BE2C (cell line): ENCODE data around the gene HUNK.

ENCODE experiments used
- DNase-seq: peaks from one replicate; pipeline ENCODE4 v3.0.0-alpha.2; 2020
- H3K27me3 ChIP-seq: fragments of 250-450 bp; sonication (Bioruptor Pico); 2 replicates; pipeline ENCODE4 v1.5.1; 2020; ENCODE audit warnings: mild to moderate bottlenecking
- H3K36me3 ChIP-seq: fragments of 250-450 bp; sonication (Bioruptor Pico); 2 replicates; pipeline ENCODE4 v1.5.1; 2020; ENCODE audit warnings: mild to moderate bottlenecking
- H3K4me1 ChIP-seq: fragments of 250-450 bp; sonication (Bioruptor Pico); 2 replicates; pipeline ENCODE4 v1.5.1; 2020
- H3K4me3 ChIP-seq: 2 replicates; pipeline ENCODE4 v1.5.1; 2011; ENCODE audit warnings: low read depth, low read length
- H3K9me3 ChIP-seq: fragments of 250-450 bp; sonication (Bioruptor Pico); 2 replicates; pipeline ENCODE4 v1.5.1; 2020
- TF ChIP-seq, protein P1 (sequence below): IDR thresholded peaks from 2 replicates; pipeline ENCODE4 v1.5.1; 2012; ENCODE audit warnings: mild to moderate bottlenecking, low read depth, low read length

Gene HUNK

DNA sequence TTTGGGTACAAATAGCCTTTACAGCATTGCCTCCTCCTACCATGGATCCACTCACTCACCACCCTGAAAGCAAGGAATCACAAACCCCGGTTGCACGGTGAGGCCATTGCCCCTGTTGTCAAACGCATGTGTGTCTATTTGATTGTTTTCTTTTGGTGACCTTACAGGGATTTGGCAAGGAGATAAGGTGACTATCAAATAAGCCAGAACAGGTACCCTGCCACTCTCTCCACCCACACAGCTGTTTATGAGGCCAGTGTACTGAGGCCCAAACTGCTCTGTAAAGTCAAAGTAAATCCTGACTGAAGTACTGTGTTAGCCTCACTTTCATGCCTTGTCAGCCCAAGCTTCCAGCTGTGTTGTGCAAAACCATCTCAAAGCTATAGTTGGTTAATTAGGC lies 136.4 kb downstream of the HUNK start:
- no peak for DNase-seq
- H3K27me3 ChIP-seq = no peaks in the 10 kb centered on the region
- no peaks in the 10 kb centered on the region for H3K9me3 ChIP-seq
- TF ChIP-seq, protein P1, sequence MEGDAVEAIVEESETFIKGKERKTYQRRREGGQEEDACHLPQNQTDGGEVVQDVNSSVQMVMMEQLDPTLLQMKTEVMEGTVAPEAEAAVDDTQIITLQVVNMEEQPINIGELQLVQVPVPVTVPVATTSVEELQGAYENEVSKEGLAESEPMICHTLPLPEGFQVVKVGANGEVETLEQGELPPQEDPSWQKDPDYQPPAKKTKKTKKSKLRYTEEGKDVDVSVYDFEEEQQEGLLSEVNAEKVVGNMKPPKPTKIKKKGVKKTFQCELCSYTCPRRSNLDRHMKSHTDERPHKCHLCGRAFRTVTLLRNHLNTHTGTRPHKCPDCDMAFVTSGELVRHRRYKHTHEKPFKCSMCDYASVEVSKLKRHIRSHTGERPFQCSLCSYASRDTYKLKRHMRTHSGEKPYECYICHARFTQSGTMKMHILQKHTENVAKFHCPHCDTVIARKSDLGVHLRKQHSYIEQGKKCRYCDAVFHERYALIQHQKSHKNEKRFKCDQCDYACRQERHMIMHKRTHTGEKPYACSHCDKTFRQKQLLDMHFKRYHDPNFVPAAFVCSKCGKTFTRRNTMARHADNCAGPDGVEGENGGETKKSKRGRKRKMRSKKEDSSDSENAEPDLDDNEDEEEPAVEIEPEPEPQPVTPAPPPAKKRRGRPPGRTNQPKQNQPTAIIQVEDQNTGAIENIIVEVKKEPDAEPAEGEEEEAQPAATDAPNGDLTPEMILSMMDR = no peak
- H3K4me3 ChIP-seq = no peak overlapping the region
- no peaks in the 10 kb centered on the region for H3K36me3 ChIP-seq
- no peaks in the 10 kb centered on the region for H3K4me1 ChIP-seq

DNA sequence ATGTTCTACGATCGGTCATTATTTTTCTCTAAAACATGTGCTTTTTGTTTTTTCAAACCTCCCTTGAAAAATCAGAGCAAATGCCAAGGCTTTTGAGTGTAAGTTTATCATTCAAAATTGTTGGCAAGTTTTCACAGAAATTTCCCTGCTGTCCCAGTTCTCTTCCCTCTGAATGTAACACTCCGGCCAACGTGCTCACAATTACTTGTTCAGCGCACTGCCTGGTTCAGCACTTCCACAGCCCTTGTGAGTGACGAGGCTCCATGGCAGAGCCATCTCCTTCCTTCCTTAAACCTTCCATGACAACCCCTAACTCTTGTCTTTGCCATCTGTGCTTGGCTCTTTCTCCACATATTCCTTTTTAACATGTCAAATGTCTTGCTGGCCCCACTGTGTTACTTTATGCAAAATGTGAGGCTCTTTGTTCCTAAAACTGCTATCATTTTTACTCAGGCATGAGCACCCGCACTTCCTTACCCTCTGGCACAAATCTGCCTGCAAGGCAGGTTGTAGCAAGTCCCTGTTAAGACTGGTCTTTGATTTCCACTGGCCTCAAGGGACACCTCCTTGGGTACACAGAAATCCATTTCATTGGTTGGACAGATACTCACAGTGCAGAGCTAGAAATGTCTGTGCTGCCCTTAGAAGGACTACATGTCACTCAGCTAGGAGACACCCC lies 142.8 kb downstream of the HUNK start:
- TF ChIP-seq, protein P1 = no peak
- no peaks in the 10 kb centered on the region for H3K36me3 ChIP-seq
- H3K4me3 ChIP-seq = no peak overlapping the region
- no peak for DNase-seq
- no peaks in the 10 kb centered on the region for H3K4me1 ChIP-seq
- H3K27me3 ChIP-seq = no peaks in the 10 kb centered on the region
- H3K9me3 ChIP-seq = no peaks in the 10 kb centered on the region

DNA sequence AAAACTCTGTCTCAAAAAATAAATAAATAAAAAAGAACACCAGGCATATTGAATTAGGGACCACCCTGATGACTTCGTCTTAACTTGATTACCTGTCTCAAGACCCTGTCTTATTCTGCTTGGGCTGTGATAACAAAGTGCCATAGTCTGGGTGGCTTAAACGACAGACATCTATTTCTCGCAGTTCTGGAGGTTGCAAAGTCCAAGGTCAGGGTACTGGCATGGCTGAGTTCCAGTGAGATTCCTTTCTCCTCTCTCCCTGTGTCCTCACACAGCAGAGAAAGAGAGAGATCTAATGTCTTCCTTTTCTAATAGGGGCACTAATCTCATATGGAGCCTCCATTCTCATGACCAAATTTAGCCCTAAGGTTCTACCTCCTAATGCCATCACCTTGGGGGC lies 145.6 kb downstream of the HUNK start:
- Histone ChIP-seq H3K36me3 (no peaks in the 10 kb centered on the region), H3K4me3 (no peak overlapping the region), H3K9me3 (no peaks in the 10 kb centered on the region), H3K4me1 (no peaks in the 10 kb centered on the region), H3K27me3 (no peaks in the 10 kb centered on the region)
- TF ChIP-seq, protein P1 = no peak
- no peak for DNase-seq

DNA sequence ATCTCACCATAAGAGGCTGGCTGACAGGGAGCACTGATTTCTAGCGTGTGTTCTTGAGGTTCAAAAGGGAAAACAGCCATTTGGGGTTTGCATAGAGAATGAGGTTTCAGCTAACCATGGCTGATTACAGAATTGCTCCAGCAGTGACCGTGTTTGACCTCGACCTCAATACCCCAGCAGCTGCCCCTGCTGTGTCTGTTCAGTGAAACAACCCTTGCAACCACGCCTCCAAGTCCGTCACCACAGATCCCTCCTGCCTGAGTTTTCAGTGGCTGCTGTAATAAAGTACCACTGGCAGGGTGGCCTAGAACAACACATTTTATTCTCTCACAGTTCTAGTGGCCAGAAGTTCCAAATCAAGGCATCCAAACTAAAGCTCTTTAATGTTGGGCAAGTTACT lies 147.7 kb downstream of the HUNK start:
- H3K36me3 ChIP-seq = no peaks in the 10 kb centered on the region
- no peaks in the 10 kb centered on the region for H3K4me1 ChIP-seq
- no peaks in the 10 kb centered on the region for H3K9me3 ChIP-seq
- DNase-seq = no peak
- TF ChIP-seq, protein P1 = no peak
- H3K4me3 ChIP-seq = no peak overlapping the region
- H3K27me3 ChIP-seq = no peaks in the 10 kb centered on the region

DNA sequence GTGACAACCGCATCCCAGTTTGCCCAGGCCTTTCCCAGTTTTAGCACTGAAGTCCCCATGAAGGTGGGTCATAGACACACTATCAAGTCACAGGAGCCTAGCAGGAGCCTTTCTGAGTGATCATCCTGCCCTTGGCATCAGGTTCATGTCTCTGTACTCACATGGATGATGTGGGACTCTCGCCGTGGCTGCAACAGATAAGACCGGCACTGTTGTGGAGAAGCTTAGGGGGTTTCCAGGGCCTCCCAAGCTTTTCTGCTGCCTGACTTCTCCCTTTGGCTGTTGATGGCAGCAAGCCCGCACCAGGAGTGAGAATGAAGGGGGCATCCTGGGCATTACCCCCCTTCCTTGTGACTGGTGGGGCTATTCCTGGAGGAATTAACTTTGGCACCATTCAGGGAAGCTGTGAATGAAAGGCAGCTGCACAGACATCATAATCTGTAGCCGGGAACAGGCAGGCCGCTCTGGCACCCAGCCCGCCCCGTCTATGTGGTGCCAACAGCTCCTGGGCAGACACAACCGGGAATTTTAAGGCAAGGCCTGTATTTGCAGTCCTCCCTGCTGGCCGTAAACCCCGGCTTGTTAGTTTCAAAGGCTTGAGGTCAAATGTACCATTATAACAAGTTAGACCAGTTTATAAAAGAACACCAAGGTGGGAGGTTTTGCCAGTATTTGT lies 148.6 kb downstream of the HUNK start:
- Histone ChIP-seq H3K27me3 (no peaks in the 10 kb centered on the region), H3K4me1 (no peaks in the 10 kb centered on the region), H3K36me3 (no peaks in the 10 kb centered on the region), H3K4me3 (no peak overlapping the region), H3K9me3 (no peaks in the 10 kb centered on the region)
- TF ChIP-seq, protein P1 = no peak
- DNase-seq = peak; percentile 50

DNA sequence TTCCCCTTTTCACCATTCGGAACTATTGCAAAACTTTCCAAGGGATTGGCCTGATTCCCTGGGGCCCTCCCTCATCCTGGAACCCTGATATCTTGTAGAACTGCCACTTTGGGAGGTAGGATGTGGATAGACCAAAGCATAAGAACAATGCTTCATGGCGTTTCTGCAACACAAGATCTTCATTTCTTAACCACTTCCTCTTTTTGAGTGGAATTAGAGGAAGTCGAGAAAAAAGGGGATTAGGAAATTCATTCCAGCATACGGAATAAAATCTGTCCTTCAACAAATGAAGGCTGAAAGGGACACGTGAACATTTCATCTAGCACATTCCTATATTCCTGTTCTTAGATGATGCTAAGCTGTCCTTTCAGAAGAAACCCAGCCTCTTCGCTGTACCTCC lies 149.3 kb downstream of the HUNK start:
- no peaks in the 10 kb centered on the region for H3K27me3 ChIP-seq
- DNase-seq = no peak
- TF ChIP-seq, protein P1 = no peak

More for the DNA sequence above, 149.3 kb downstream of the HUNK start:
- H3K36me3 ChIP-seq = no peaks in the 10 kb centered on the region
- no peaks in the 10 kb centered on the region for H3K9me3 ChIP-seq
- H3K4me3 ChIP-seq = no peak overlapping the region
- no peaks in the 10 kb centered on the region for H3K4me1 ChIP-seq
